DND-41 (cell line): Measurements from ENCODE around the gene TMEM51.

Experiments
- EZH2 ChIP-seq: IDR thresholded peaks from 3 replicates; pipeline ENCODE4 v1.6.1; 2012; ENCODE audit warnings: borderline replicate concordance, low read depth, mild to moderate bottlenecking, moderate library complexity, low read length, inconsistent platforms; ENCODE audit not compliant: severe bottlenecking
- TF ChIP-seq, protein P1 (sequence below): IDR thresholded peaks from 2 replicates; pipeline ENCODE4 v1.5.1; 2012; ENCODE audit warnings: borderline replicate concordance, low read length, moderate library complexity, mild to moderate bottlenecking; ENCODE audit not compliant: poor library complexity, severe bottlenecking; ENCODE audit errors: extremely low read depth

DNA sequence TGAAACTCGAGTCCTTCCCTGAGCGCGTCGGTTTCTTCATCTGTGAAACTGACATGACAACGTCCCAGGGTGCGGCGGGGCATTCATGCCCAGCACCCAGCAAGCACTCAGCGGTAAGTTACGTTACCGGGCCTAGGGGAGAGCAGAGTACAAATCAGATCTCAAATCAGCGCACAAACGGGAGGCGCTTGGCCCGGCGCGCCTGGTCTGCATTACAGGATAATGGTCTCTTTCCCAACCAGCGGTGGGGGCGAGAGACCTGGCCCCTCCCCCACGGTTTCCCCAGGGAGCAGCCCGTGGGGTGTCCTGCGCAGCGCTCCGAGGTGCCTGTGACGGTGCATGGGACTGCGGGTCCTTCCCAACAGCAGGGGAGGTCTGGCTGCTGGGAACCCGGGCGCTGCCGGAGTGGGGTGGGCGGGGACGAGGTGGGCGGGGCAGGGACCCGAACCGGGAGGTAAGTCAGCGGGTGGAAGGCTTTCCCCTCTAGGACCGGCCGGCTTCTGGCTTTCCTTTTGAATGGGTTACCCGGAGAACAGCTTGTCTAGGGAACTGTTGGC is 1.0 kb downstream of the TMEM51 start:
- TF ChIP-seq, protein P1, sequence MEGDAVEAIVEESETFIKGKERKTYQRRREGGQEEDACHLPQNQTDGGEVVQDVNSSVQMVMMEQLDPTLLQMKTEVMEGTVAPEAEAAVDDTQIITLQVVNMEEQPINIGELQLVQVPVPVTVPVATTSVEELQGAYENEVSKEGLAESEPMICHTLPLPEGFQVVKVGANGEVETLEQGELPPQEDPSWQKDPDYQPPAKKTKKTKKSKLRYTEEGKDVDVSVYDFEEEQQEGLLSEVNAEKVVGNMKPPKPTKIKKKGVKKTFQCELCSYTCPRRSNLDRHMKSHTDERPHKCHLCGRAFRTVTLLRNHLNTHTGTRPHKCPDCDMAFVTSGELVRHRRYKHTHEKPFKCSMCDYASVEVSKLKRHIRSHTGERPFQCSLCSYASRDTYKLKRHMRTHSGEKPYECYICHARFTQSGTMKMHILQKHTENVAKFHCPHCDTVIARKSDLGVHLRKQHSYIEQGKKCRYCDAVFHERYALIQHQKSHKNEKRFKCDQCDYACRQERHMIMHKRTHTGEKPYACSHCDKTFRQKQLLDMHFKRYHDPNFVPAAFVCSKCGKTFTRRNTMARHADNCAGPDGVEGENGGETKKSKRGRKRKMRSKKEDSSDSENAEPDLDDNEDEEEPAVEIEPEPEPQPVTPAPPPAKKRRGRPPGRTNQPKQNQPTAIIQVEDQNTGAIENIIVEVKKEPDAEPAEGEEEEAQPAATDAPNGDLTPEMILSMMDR, result no peak
- TF ChIP-seq EZH2, result no peak
